ENCODE results near the gene TMEM187.

- no peak for TF ChIP-seq EZH2 (IDR thresholded peaks at IDR 0.05; ENCODE audit: borderline replicate concordance, low read depth, low read length, poor library complexity, severe bottlenecking)
- TF ChIP-seq, protein P1, sequence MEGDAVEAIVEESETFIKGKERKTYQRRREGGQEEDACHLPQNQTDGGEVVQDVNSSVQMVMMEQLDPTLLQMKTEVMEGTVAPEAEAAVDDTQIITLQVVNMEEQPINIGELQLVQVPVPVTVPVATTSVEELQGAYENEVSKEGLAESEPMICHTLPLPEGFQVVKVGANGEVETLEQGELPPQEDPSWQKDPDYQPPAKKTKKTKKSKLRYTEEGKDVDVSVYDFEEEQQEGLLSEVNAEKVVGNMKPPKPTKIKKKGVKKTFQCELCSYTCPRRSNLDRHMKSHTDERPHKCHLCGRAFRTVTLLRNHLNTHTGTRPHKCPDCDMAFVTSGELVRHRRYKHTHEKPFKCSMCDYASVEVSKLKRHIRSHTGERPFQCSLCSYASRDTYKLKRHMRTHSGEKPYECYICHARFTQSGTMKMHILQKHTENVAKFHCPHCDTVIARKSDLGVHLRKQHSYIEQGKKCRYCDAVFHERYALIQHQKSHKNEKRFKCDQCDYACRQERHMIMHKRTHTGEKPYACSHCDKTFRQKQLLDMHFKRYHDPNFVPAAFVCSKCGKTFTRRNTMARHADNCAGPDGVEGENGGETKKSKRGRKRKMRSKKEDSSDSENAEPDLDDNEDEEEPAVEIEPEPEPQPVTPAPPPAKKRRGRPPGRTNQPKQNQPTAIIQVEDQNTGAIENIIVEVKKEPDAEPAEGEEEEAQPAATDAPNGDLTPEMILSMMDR (conservative IDR thresholded peaks at IDR 0.05; ENCODE audit: low read depth, low read length), result no peak
Observed at GRCh38 chrX:153951683-153952372, 20.7 kb upstream of the TMEM187 start.
